HUES64 (cell line): ENCODE measurements around the gene ZBTB5.

Experiments
- H3K27ac ChIP-seq: 2 replicates; pipeline ENCODE4 v1.7.0; 2013; ENCODE audit warnings: low read depth, low read length, inconsistent platforms
- H3K27me3 ChIP-seq: 2 replicates; pipeline ENCODE4 v1.6.1; 2013; ENCODE audit warnings: mild to moderate bottlenecking, low read length; ENCODE audit not compliant: insufficient read depth
- H3K36me3 ChIP-seq: 2 replicates; pipeline ENCODE4 v1.6.1; 2013; ENCODE audit warnings: mild to moderate bottlenecking, low read length; ENCODE audit not compliant: insufficient read depth
- H3K4me1 ChIP-seq: 2 replicates; pipeline ENCODE4 v1.6.1; 2013; ENCODE audit warnings: mild to moderate bottlenecking, low read length, moderate library complexity; ENCODE audit not compliant: insufficient read depth
- H3K4me3 ChIP-seq: 2 replicates; pipeline ENCODE4 v1.5.1; 2013; ENCODE audit warnings: mild to moderate bottlenecking, low read length, moderate library complexity
- H3K9ac ChIP-seq: 2 replicates; pipeline ENCODE4 v1.6.1; 2013; ENCODE audit warnings: mild to moderate bottlenecking, low read depth, low read length
- H3K9me3 ChIP-seq: 2 replicates; pipeline ENCODE4 v1.6.1; 2013; ENCODE audit warnings: low read depth, low read length; ENCODE audit not compliant: insufficient read depth
- WGBS: fragments of 150-250, 120-280 bp; methylation state at CpG from one replicate; pipeline ENCODE4 v1.1.7; 2013; ENCODE audit warnings: missing lambda C conversion rate; 5-methylcytosine and 5-hydroxymethylcytosine counted together

The ZBTB5 gene

GRCh38 chr9:37466037-37466709 lies 923 bp upstream of the ZBTB5 start:
- H3K4me1 ChIP-seq, result peaks cover 22% of the 10 kb centered on the region
- whole genome bisulfite sequencing, result under 1% methylated on average over 47 of the region's 47 CpGs
- H3K4me3 ChIP-seq, result peak overlapping the region; percentile 86
- H3K36me3 ChIP-seq, result no peaks in the 10 kb centered on the region
- no peaks in the 10 kb centered on the region for H3K9me3 ChIP-seq
- H3K27me3 ChIP-seq, result no peaks in the 10 kb centered on the region
- H3K9ac ChIP-seq, result peak overlapping the region; percentile 97
- peak overlapping the region; percentile 99 for H3K27ac ChIP-seq

GRCh38 chr9:37464426-37465248 lies 613 bp downstream of the ZBTB5 start:
- no peaks in the 10 kb centered on the region for H3K9me3 ChIP-seq
- no peaks in the 10 kb centered on the region for H3K27me3 ChIP-seq
- H3K4me3 ChIP-seq, result peak overlapping the region; percentile 86
- under 1% methylated on average over 47 of the region's 47 CpGs for WGBS
- H3K36me3 ChIP-seq, result no peaks in the 10 kb centered on the region
- H3K4me1 ChIP-seq, result peaks cover 18% of the 10 kb centered on the region
- H3K9ac ChIP-seq, result peak overlapping the region; percentile 91
- H3K27ac ChIP-seq, result peak overlapping the region; percentile 99

GRCh38 chr9:37464006-37464405 lies 1.2 kb downstream of the ZBTB5 start:
- Histone ChIP-seq H3K27me3 (no peaks in the 10 kb centered on the region), H3K9me3 (no peaks in the 10 kb centered on the region), H3K36me3 (peaks cover under 1% of the 10 kb centered on the region; the same call in 1 of the 2 replicates), H3K27ac (peak overlapping the region; percentile 99), H3K4me1 (peaks cover 18% of the 10 kb centered on the region), H3K9ac (peak overlapping the region; percentile 91), H3K4me3 (peak overlapping the region; percentile 86)
- 35% methylated on average over 2 of the region's 3 CpGs for WGBS

GRCh38 chr9:37456817-37457216 lies 8.4 kb downstream of the ZBTB5 start:
- H3K27ac ChIP-seq, result no peak overlapping the region
- no peaks in the 10 kb centered on the region for H3K9me3 ChIP-seq
- no peak overlapping the region for H3K4me3 ChIP-seq
- H3K36me3 ChIP-seq, result peaks cover 4% of the 10 kb centered on the region; the same call in 1 of the 2 replicates
- WGBS, result no CpG with 5 or more reads among the region's 1 CpG
- H3K27me3 ChIP-seq, result no peaks in the 10 kb centered on the region
- H3K9ac ChIP-seq, result no peak overlapping the region
- H3K4me1 ChIP-seq, result peaks cover 8% of the 10 kb centered on the region; the same call in 1 of the 2 replicates

- Histone ChIP-seq H3K9me3 (no peaks in the 10 kb centered on the region), H3K36me3 (peaks cover 4% of the 10 kb centered on the region; the same call in 1 of the 2 replicates), H3K4me1 (peaks cover 8% of the 10 kb centered on the region; the same call in 1 of the 2 replicates), H3K27ac (no peak overlapping the region), H3K9ac (no peak overlapping the region), H3K4me3 (no peak overlapping the region), H3K27me3 (no peaks in the 10 kb centered on the region)
- WGBS, result 75% methylated on average over 7 of the region's 7 CpGs
These were observed 9.2 kb downstream of the ZBTB5 start for GRCh38 chr9:37455884-37456647.

- Histone ChIP-seq H3K9me3 (no peaks in the 10 kb centered on the region), H3K36me3 (peaks cover 8% of the 10 kb centered on the region), H3K4me3 (no peak overlapping the region), H3K4me1 (peaks cover 15% of the 10 kb centered on the region; the same call in 1 of the 2 replicates), H3K27ac (no peak overlapping the region), H3K27me3 (no peaks in the 10 kb centered on the region), H3K9ac (no peak overlapping the region)
These were observed 11.0 kb downstream of the ZBTB5 start for GRCh38 chr9:37454238-37454637.

GRCh38 chr9:37453827-37454226 lies 11.4 kb downstream of the ZBTB5 start:
- Histone ChIP-seq H3K9ac (no peak overlapping the region), H3K27ac (no peak overlapping the region), H3K9me3 (no peaks in the 10 kb centered on the region), H3K27me3 (no peaks in the 10 kb centered on the region), H3K36me3 (peaks cover 8% of the 10 kb centered on the region), H3K4me1 (peaks cover 15% of the 10 kb centered on the region; the same call in 1 of the 2 replicates), H3K4me3 (no peak overlapping the region)
- 100% methylated on average over 1 of the region's 1 CpG for whole genome bisulfite sequencing

- no peak overlapping the region for H3K9ac ChIP-seq
- H3K9me3 ChIP-seq, result no peaks in the 10 kb centered on the region
- peaks cover 15% of the 10 kb centered on the region; the same call in 1 of the 2 replicates for H3K4me1 ChIP-seq
- 86% methylated on average over 1 of the region's 1 CpG for WGBS
- H3K4me3 ChIP-seq, result no peak overlapping the region
- peaks cover 7% of the 10 kb centered on the region for H3K36me3 ChIP-seq
- H3K27ac ChIP-seq, result no peak overlapping the region
- H3K27me3 ChIP-seq, result no peaks in the 10 kb centered on the region
These were observed 12.6 kb downstream of the ZBTB5 start for GRCh38 chr9:37452611-37453010.

- Histone ChIP-seq H3K36me3 (peaks cover 7% of the 10 kb centered on the region), H3K27ac (no peak overlapping the region), H3K27me3 (no peaks in the 10 kb centered on the region), H3K9me3 (no peaks in the 10 kb centered on the region), H3K4me3 (no peak overlapping the region), H3K9ac (no peak overlapping the region), H3K4me1 (peaks cover 11% of the 10 kb centered on the region; the same call in 1 of the 2 replicates)
- WGBS, result 86% methylated on average over 2 of the region's 3 CpGs
These were observed 13.6 kb downstream of the ZBTB5 start for GRCh38 chr9:37451628-37452027.

GRCh38 chr9:37449862-37450632 lies 15.2 kb downstream of the ZBTB5 start:
- Histone ChIP-seq H3K9ac (peak overlapping the region; percentile 50; the same call in 1 of the 2 replicates), H3K27ac (no peak overlapping the region), H3K4me1 (peaks cover 7% of the 10 kb centered on the region; the same call in 1 of the 2 replicates), H3K4me3 (no peak overlapping the region), H3K36me3 (peaks cover 7% of the 10 kb centered on the region), H3K27me3 (no peaks in the 10 kb centered on the region), H3K9me3 (no peaks in the 10 kb centered on the region)
- WGBS, result 82% methylated on average over 11 of the region's 12 CpGs
